Cardiac muscle cell (in vitro differentiated cells and primary cell): ENCODE data around the gene OSBP2. TPM values are rescaled to one million over a fixed set of nuclear protein-coding genes. Genes with fewer than 3 reads are reported as not detected.
A peak's percentile ranks its signal among the peaks of the same experiment; 100 is the strongest.

Source experiments
- DNase-seq, 2 donors: peaks; one replicate each; pipeline versions ENCODE4 v3.0.0 to v3.0.0-alpha.2; 2010 to 2017; ENCODE audit warnings: low read depth in 1 of 2, low spot score in 1 of 2
- H3K27ac ChIP-seq: fragments of 200-600 bp; sonication (generic); 2 replicates; pipeline ENCODE4 v1.5.1; 2016
- H3K27me3 ChIP-seq: fragments of 200-600 bp; sonication (generic); 2 replicates; pipeline ENCODE4 v1.6.0; 2016; ENCODE audit warnings: control low read depth
- H3K36me3 ChIP-seq: fragments of 200-600 bp; sonication (generic); 2 replicates; pipeline ENCODE4 v1.5.1; 2016; ENCODE audit warnings: control low read depth
- H3K4me1 ChIP-seq: fragments of 200-600 bp; sonication (generic); 2 replicates; pipeline ENCODE4 v1.8.1; 2017; ENCODE audit warnings: low read depth, mild to moderate bottlenecking, mixed run types
- H3K4me3 ChIP-seq: fragments of 200-600 bp; sonication (generic); 2 replicates; pipeline ENCODE4 v1.5.1; 2016; ENCODE audit warnings: mild to moderate bottlenecking
- H3K9me3 ChIP-seq: fragments of 200-600 bp; sonication (generic); 2 replicates; pipeline ENCODE4 v1.5.1; 2017; ENCODE audit warnings: low read depth, mild to moderate bottlenecking, control low read depth
- polyA plus RNA-seq: library from polyadenylated mRNA; unstranded; fragments of >200 nt; fragmentation: Nextera tagmentation; extraction: Ambion mirVana; gene quantifications from 2 replicates; pipeline ENCODE4 v1.2.1, GENCODE V29; 2016
- total RNA-seq: library from RNA; depleted of rRNA; stranded (reverse); fragments of >200 nt; gene quantifications from 2 replicates; pipeline ENCODE4 v1.2.3, GENCODE V29; 2016
- TF ChIP-seq, protein P1 (sequence below): IDR thresholded peaks from 2 replicates; pipeline ENCODE4 v1.5.1; 2012; ENCODE audit warnings: low read depth, mild to moderate bottlenecking, low read length

Gene OSBP2
- total and polyA plus RNA-seq, 2 experiments from 2014 or later = 19.4 to 32.5 TPM

DNA sequence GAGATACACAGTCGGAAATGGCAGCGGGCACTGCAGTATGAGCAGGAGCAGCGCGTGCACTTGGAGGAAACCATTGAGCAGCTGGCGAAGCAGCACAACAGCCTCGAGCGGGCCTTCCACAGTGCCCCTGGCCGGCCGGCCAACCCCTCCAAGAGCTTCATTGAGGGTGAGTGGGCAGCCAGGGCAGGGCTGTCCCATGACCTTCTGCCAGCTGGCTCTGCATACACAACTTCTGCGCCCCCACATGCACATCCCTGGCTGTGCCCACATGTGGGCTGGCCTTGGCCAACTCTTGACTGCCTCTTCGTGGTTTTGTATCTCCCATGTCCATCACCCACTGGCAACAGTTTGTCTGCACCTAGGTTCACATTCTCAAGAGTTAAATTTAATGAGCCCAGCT lies 192.8 kb downstream of the OSBP2 start:
- no peak overlapping the region for H3K27ac ChIP-seq
- no peaks in the 10 kb centered on the region for H3K36me3 ChIP-seq
- no peak overlapping the region for H3K4me3 ChIP-seq
- no peak for DNase-seq
- no peaks in the 10 kb centered on the region for H3K9me3 ChIP-seq
- H3K27me3 ChIP-seq = no peaks in the 10 kb centered on the region
- peaks cover 6% of the 10 kb centered on the region for H3K4me1 ChIP-seq
- TF ChIP-seq, protein P1, sequence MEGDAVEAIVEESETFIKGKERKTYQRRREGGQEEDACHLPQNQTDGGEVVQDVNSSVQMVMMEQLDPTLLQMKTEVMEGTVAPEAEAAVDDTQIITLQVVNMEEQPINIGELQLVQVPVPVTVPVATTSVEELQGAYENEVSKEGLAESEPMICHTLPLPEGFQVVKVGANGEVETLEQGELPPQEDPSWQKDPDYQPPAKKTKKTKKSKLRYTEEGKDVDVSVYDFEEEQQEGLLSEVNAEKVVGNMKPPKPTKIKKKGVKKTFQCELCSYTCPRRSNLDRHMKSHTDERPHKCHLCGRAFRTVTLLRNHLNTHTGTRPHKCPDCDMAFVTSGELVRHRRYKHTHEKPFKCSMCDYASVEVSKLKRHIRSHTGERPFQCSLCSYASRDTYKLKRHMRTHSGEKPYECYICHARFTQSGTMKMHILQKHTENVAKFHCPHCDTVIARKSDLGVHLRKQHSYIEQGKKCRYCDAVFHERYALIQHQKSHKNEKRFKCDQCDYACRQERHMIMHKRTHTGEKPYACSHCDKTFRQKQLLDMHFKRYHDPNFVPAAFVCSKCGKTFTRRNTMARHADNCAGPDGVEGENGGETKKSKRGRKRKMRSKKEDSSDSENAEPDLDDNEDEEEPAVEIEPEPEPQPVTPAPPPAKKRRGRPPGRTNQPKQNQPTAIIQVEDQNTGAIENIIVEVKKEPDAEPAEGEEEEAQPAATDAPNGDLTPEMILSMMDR = no peak

DNA sequence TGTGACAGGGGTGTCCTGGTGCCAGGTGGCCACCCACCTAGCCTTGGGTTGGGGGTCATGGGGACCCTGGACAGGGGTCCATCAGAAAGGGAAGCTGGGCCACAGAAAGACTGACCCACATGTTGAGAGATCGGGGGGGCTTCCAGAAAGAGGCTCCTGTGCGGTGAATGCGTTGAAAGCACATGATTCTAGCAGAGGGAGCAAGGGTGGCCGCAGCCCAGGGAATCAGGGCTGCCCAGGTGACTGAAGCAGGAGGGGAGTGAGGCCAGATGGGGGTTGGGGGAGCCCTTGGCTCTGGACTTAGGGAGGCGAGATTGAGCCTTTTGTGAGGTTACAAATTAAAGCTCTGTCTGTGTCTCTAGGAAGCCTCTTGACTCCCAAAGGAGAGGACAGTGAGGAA lies 193.2 kb downstream of the OSBP2 start:
- peaks cover 5% of the 10 kb centered on the region for H3K4me1 ChIP-seq
- no peaks in the 10 kb centered on the region for H3K27me3 ChIP-seq
- TF ChIP-seq, protein P1 = no peak
- H3K36me3 ChIP-seq = no peaks in the 10 kb centered on the region
- no peak for DNase-seq
- H3K9me3 ChIP-seq = no peaks in the 10 kb centered on the region
- H3K27ac ChIP-seq = no peak overlapping the region
- H3K4me3 ChIP-seq = no peak overlapping the region

DNA sequence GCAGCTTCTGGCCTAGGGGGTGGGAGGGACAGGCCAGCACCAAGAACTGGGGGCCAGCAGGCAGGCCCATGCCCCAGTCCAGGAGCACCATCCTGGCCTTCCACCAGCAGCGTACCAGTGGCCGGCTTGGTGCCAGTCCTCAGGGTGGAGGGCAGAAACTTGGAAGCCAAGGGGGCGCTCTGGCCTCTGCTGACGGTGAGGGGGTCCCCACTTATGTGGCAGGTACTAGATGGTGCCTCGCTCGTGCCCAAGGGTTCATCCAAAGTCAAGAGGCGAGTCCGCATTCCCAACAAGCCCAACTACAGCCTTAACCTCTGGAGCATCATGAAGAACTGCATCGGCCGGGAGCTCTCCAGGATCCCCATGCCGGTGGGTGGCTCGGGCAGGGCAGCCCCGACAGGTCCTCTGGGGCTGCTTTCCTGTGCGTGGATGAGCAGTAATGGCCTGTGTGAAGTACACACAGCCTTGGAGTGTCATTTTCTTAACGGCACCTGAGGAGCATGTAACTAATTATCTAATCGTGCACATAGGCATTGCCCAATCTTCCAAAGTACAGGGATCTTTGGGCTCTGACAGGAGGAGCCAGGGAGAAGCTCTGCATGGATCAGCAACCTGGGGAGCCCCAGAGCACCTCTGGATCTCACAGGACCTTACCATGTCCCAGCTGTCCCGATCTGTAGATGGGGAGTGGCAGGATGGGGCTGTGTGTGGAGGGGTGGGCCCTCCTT lies 194.8 kb downstream of the OSBP2 start:
- Histone ChIP-seq H3K27ac (no peak overlapping the region), H3K27me3 (no peaks in the 10 kb centered on the region), H3K36me3 (no peaks in the 10 kb centered on the region), H3K9me3 (no peaks in the 10 kb centered on the region), H3K4me3 (no peak overlapping the region), H3K4me1 (no peaks in the 10 kb centered on the region)
- no peak for DNase-seq
- TF ChIP-seq, protein P1 = no peak

DNA sequence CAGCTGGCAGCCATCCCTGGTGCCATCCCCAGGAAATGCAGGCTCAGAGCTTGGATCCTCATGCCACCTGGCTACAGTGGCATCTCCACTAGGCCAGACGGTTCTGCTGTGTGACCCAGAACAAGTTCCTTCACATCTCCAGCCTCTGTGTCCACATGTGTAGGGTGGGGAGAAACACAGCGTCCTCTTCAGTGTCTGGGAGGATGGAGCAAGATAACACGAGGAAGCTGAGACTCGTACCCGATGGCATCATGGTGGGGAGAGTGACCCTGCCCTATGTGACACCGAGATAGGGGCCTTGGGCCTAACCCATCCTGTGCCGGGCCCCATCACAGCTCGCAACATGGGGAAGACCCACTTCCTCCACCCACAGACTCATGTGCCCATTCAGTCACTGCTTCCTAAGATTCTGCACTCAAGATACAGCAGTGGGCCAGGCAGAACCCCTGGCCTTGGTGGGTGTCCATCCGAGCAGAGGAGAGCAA lies 195.4 kb downstream of the OSBP2 start:
- TF ChIP-seq, protein P1 = no peak
- Histone ChIP-seq H3K27me3 (no peaks in the 10 kb centered on the region), H3K36me3 (no peaks in the 10 kb centered on the region), H3K4me1 (no peaks in the 10 kb centered on the region), H3K4me3 (no peak overlapping the region), H3K9me3 (no peaks in the 10 kb centered on the region), H3K27ac (no peak overlapping the region)
- DNase-seq = no peak

DNA sequence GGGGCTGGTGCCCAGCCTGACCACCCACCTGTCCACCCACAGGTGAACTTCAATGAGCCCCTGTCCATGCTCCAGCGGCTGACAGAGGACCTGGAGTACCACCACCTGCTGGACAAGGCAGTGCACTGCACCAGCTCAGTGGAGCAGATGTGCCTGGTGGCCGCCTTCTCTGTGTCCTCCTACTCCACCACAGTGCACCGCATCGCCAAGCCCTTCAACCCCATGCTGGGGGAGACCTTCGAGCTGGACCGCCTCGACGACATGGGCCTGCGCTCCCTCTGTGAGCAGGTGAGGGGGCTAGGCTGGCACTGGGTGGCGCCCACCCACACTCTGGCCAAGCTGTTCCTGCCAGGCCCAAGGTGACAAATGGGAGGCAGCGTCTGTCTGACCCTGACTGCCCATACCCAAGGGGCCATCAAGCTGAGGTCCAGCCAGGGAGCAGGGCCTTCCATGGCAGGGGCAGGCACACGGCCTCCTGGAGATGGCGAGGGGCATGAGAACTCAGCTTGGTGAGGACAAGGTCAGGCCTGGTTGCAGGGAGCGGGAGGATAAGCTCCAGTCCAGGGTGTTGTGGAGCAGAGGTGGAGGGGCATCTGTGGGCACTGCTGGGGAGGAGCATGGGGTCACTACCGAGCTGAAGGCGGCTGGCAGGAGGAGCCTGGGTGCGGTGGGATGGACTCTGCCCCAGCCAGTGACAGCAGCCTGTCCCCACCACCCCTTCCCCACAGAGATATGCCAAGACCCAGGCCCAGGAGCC lies 196.2 kb downstream of the OSBP2 start:
- H3K4me3 ChIP-seq = no peak overlapping the region
- peak; percentile 36 to 51 for DNase-seq
- H3K36me3 ChIP-seq = no peaks in the 10 kb centered on the region
- TF ChIP-seq, protein P1 = peak; percentile 77
- no peaks in the 10 kb centered on the region for H3K9me3 ChIP-seq
- H3K27me3 ChIP-seq = no peaks in the 10 kb centered on the region
- no peak overlapping the region for H3K27ac ChIP-seq
- no peaks in the 10 kb centered on the region for H3K4me1 ChIP-seq
